ENCODE results near the gene MIEF2. TPM values are rescaled to one million over a fixed set of nuclear protein-coding genes. Genes with fewer than 3 reads are reported as not detected.
"Not testable (repeated sequence)": the region's sequence is repeated elsewhere in the genome, so short reads cannot be mapped to it uniquely, and the experiment has no call there.

Gene MIEF2
- polyA plus RNA-seq, 2 of the 4 experiments (the other 2 are of a cell fraction): 3.7 to 8.5 TPM

- H3K4me3 ChIP-seq; FAIRE-seq; H3K4me1 ChIP-seq; H3K27ac ChIP-seq; H3K9me3 ChIP-seq; DNase-seq (ENCODE audit: low read depth in 1 of 2, low spot score in 1 of 2); H3K4me2 ChIP-seq; POLR2A ChIA-PET; ATAC-seq: not testable (repeated sequence)
- WGBS (ENCODE audit: missing lambda C conversion rate): 93% methylated on average over 13 of the region's 13 CpGs
- CTCF ChIA-PET: interaction anchor here (0.6 to 1.4 kb wide), 3 partner anchors 34 to 95 kb away, joined by 3 to 4 read pairs (median 3); no protein-coding TSS in a partner anchor
Measured at GRCh38 chr17:18303206-18303605, 42.7 kb downstream of the MIEF2 start.

- TF ChIP-seq SREBF2 (IDR thresholded peaks at IDR 0.05) (no peak), TFCP2L1 (CRISPR knock-in tag; IDR thresholded peaks at IDR 0.05) (no peak), ZFP36 (IDR thresholded peaks at IDR 0.05; ENCODE audit: borderline replicate concordance, partially characterized antibody) (no peak), CHD2 (IDR thresholded peaks at IDR 0.05; ENCODE audit: low read length, partially characterized antibody) (no peak), HOXA7 (CRISPR knock-in tag; IDR thresholded peaks at IDR 0.05) (no peak), FOSL2 (IDR thresholded peaks at IDR 0.05) (no peak), FOSL2 (CRISPR knock-in tag; IDR thresholded peaks at IDR 0.05) (no peak), USF2 (IDR thresholded peaks at IDR 0.05) (no peak), POLR2AphosphoS2 (conservative IDR thresholded peaks at IDR 0.05; ENCODE audit: low read length) (no peak), NPAS2 (CRISPR knock-in tag; IDR thresholded peaks at IDR 0.05; ENCODE audit: borderline replicate concordance) (no peak), ELK1 (IDR thresholded peaks at IDR 0.05; ENCODE audit: low read depth, low read length) (no peak), HOXB5 (CRISPR knock-in tag; IDR thresholded peaks at IDR 0.05) (no peak), HEYL (CRISPR knock-in tag; IDR thresholded peaks at IDR 0.05) (no peak), EP300 (IDR thresholded peaks at IDR 0.05) (no peak)
- Histone ChIP-seq H3K27ac (no peak overlapping the region), H3K4me2 (no peak overlapping the region), H3K4me1 (peaks cover 11% of the 10 kb centered on the region; the same call in 2 of the 3 replicates), H3K9me3 (no peaks in the 10 kb centered on the region), H3K4me3 (no peak overlapping the region)
- 95% methylated on average over 4 of the region's 4 CpGs for WGBS (ENCODE audit: missing lambda C conversion rate)
- ChIA-PET POLR2A (no interaction called here), CTCF (no interaction called here)
- no peak for ATAC-seq
- no peak for FAIRE-seq
- DNase-seq (ENCODE audit: low read depth in 1 of 2, low spot score in 1 of 2): no peak
Measured at GRCh38 chr17:18309202-18309601, 48.7 kb downstream of the MIEF2 start.

- DNase-seq (ENCODE audit: low read depth in 1 of 2, low spot score in 1 of 2): no peak
- ATAC-seq: peak in 1 of 2 experiments; percentile 29; a peak in 3 of 6 replicates
- WGBS (ENCODE audit: missing lambda C conversion rate): 3% methylated on average over 27 of the region's 39 CpGs
- TF ChIP-seq EP300 (IDR thresholded peaks at IDR 0.05) (no peak), KDM5A (IDR thresholded peaks at IDR 0.05) (peak; percentile 16; the same call in 1 of the 2 replicates), PHF8 (IDR thresholded peaks at IDR 0.05; ENCODE audit: borderline replicate concordance, low read depth) (peak; percentile 66; the same call in 1 of the 2 replicates)
- Histone ChIP-seq H3K4me2 (peak overlapping the region; percentile 95), H3K27ac (peak overlapping the region; percentile 88 to 90), H3K4me1 (peaks cover 39% of the 10 kb centered on the region; the same call in 2 of the 3 replicates), H3K4me3 (peak overlapping the region; percentile 82), H3K9me3 (no peaks in the 10 kb centered on the region)
- ChIA-PET CTCF (interaction anchor here (0.9 kb wide), 1 partner anchor 93 kb away, joined by 3 read pairs; no protein-coding TSS in a partner anchor), POLR2A (interaction anchor here (0.7 to 1.6 kb wide), 6 partner anchors 9 to 131 kb away, joined by 3 to 5 read pairs (median 3); partner anchors contain the start of genes ALKBH5 and MIEF2)
- FAIRE-seq: no peak
Measured at GRCh38 chr17:18314059-18314730, 53.7 kb downstream of the MIEF2 start.

Measured in A549 (cell line).